GM12878 (cell line): ENCODE data around the gene ISG15. TPM values are rescaled to one million over a fixed set of nuclear protein-coding genes. Genes with fewer than 3 reads are reported as not detected.

Source experiments
- ASH2L ChIP-seq: fragments of 300-600, 200-600 bp; sonication (generic); IDR thresholded peaks from 2 replicates; pipeline ENCODE4 v1.6.1; 2017; ENCODE audit warnings: low read depth, mild to moderate bottlenecking, borderline replicate concordance
- BCL11A ChIP-seq: IDR thresholded peaks from 2 replicates; pipeline ENCODE4 v1.6.1; 2011; ENCODE audit warnings: low read depth, low read length
- BCL3 ChIP-seq: IDR thresholded peaks from 2 replicates; pipeline ENCODE4 v1.6.1; 2011; ENCODE audit warnings: borderline replicate concordance, low read depth, mild to moderate bottlenecking, moderate library complexity, low read length; ENCODE audit not compliant: insufficient read depth, poor library complexity, severe bottlenecking
- CREM ChIP-seq: IDR thresholded peaks from 2 replicates; pipeline ENCODE4 v1.6.1; 2014; ENCODE audit warnings: antibody characterized with exemption, low read depth
- EP300 ChIP-seq, 2 experiments: fragments of 150-350 bp in 1 of 2; IDR thresholded peaks; 2 replicates each; pipeline ENCODE4 v1.6.1; 2011 to 2012; ENCODE audit warnings: low read depth in 2 of 2, low read length in 2 of 2, borderline replicate concordance in 1 of 2, improper control_type of control experiment in 1 of 2, inconsistent platforms in 1 of 2; ENCODE audit not compliant: control insufficient read depth in 1 of 2
- ETV6 ChIP-seq, 2 experiments: fragments of 450-650 bp in 1 of 2; IDR thresholded peaks in 1 of 2; conservative IDR thresholded peaks in 1 of 2; 2 replicates each; pipeline ENCODE4 v1.6.1; 2014; ENCODE audit warnings: antibody characterized with exemption in 1 of 2, borderline replicate concordance in 1 of 2, low read depth in 1 of 2, mild to moderate bottlenecking in 1 of 2, moderate library complexity in 1 of 2
- NFIC ChIP-seq: IDR thresholded peaks from 2 replicates; pipeline ENCODE4 v1.6.1; 2012; ENCODE audit warnings: low read depth, mild to moderate bottlenecking, inconsistent platforms, low read length, moderate library complexity
- PML ChIP-seq: IDR thresholded peaks from 2 replicates; pipeline ENCODE4 v1.6.1; 2012; ENCODE audit warnings: low read length, inconsistent platforms
- POLR2A ChIP-seq: IDR thresholded peaks from 2 replicates; pipeline ENCODE4 v1.6.1; 2011; ENCODE audit warnings: low read depth, mild to moderate bottlenecking, low read length
- RELA ChIP-seq: fragments of 450-650 bp; IDR thresholded peaks from 2 replicates; pipeline ENCODE4 v1.8.0; 2014; ENCODE audit warnings: borderline replicate concordance; ENCODE audit not compliant: partially characterized antibody
- SMAD5 ChIP-seq: IDR thresholded peaks from 2 replicates; pipeline ENCODE4 v1.6.1; 2016; ENCODE audit warnings: antibody characterized with exemption, low read depth
- STAT1 ChIP-seq: fragments of 450-650 bp; conservative IDR thresholded peaks from 2 replicates; pipeline ENCODE4 v1.6.1; 2014; ENCODE audit warnings: antibody characterized with exemption, mild to moderate bottlenecking
- TAF1 ChIP-seq: IDR thresholded peaks from 2 replicates; pipeline ENCODE4 v1.6.1; 2011; ENCODE audit warnings: mild to moderate bottlenecking, low read depth, low read length, borderline replicate concordance
- TARDBP ChIP-seq: IDR thresholded peaks from 2 replicates; pipeline ENCODE4 v1.6.1; 2016; ENCODE audit warnings: borderline replicate concordance
- YY1 ChIP-seq: IDR thresholded peaks from 2 replicates; pipeline ENCODE4 v1.6.1; 2011; ENCODE audit warnings: low read depth, mild to moderate bottlenecking, low read length
- ZBTB33 ChIP-seq: fragments of 450-650 bp; IDR thresholded peaks from 2 replicates; pipeline ENCODE4 v1.6.1; 2017; ENCODE audit warnings: mild to moderate bottlenecking
- ZSCAN29 ChIP-seq: fragments of 450-650 bp; IDR thresholded peaks from 2 replicates; pipeline ENCODE4 v1.6.1; 2017; ENCODE audit warnings: mild to moderate bottlenecking, moderate library complexity
- polyA plus RNA-seq, 11 experiments: library from polyadenylated mRNA; depleted of rRNA in 4 of 11; unstranded in 6 of 11; stranded (reverse) in 5 of 11; fragments of >200 nt; fragmentation: Nextera tagmentation in 4 of 11; fragmentation: Illumina TruSeq in 1 of 11; extraction: Ambion mirVana in 4 of 11; extraction: Trizol in 1 of 11; gene quantifications; 1 replicate in 1 of 11; 2 replicates in 10 of 11; pipeline versions ENCODE4 v1.2.1 to v1.2.3, GENCODE V29; 2011 to 2016; ENCODE audit warnings: inconsistent platforms in 2 of 11, missing spikeins in 2 of 11, low read depth in 1 of 11
- total RNA-seq, 4 experiments: library from RNA; depleted of rRNA in 3 of 4; stranded (reverse); fragments of >200 nt in 3 of 4; fragmentation: Illumina TruSeq in 1 of 4; extraction: Trizol in 1 of 4; gene quantifications; 2 replicates each; pipeline versions ENCODE4 v1.2.1 to v1.2.3, GENCODE V29; 2013 to 2021
- TF ChIP-seq, protein P1 (sequence below): fragments of 450-650 bp; IDR thresholded peaks from 2 replicates; pipeline ENCODE4 v1.6.1; 2016; ENCODE audit warnings: mild to moderate bottlenecking, moderate library complexity, borderline replicate concordance
- TF ChIP-seq, protein P2 (sequence below): fragments of 450-650 bp; formaldehyde crosslinking; IDR thresholded peaks from 2 replicates; pipeline ENCODE4 v1.5.0; 2022; ENCODE audit warnings: mild to moderate bottlenecking, missing genetic modification characterization

The ISG15 gene
- total and polyA plus RNA-seq, 10 of the 15 experiments (the other 5 are each of a cell fraction or from before 2014, with no cell fraction given): 7.8 to 384 (median 274) TPM

DNA sequence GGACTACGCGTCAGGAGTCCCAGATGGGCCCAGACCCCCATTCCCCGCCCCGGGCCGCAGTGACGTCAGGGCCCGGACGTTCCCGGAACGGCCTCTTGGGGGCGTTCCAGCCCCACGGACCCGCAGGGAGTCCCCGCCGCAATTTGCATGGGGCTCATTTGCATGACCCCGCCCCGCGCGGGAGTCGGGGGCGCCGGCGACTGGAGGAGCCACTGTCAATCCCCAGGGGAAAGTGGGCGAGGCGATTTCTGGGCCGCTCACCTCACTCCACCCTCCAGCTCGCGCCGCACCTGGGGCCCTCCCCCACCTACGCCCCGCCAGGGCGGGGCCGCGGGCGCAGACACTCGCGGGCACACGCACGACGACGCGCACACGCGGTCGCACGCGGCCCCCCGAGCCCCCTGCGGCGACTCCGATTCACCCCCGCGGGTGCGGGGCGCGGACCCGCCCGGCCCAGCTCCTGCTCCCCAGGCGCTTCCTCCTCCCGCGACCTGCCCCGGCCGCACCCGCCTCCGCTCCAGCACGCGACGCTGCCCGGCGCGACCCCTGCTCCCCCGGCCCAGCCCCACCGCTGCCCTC lies 19.8 kb downstream of the ISG15 start (continued):
- TF ChIP-seq, protein P1, sequence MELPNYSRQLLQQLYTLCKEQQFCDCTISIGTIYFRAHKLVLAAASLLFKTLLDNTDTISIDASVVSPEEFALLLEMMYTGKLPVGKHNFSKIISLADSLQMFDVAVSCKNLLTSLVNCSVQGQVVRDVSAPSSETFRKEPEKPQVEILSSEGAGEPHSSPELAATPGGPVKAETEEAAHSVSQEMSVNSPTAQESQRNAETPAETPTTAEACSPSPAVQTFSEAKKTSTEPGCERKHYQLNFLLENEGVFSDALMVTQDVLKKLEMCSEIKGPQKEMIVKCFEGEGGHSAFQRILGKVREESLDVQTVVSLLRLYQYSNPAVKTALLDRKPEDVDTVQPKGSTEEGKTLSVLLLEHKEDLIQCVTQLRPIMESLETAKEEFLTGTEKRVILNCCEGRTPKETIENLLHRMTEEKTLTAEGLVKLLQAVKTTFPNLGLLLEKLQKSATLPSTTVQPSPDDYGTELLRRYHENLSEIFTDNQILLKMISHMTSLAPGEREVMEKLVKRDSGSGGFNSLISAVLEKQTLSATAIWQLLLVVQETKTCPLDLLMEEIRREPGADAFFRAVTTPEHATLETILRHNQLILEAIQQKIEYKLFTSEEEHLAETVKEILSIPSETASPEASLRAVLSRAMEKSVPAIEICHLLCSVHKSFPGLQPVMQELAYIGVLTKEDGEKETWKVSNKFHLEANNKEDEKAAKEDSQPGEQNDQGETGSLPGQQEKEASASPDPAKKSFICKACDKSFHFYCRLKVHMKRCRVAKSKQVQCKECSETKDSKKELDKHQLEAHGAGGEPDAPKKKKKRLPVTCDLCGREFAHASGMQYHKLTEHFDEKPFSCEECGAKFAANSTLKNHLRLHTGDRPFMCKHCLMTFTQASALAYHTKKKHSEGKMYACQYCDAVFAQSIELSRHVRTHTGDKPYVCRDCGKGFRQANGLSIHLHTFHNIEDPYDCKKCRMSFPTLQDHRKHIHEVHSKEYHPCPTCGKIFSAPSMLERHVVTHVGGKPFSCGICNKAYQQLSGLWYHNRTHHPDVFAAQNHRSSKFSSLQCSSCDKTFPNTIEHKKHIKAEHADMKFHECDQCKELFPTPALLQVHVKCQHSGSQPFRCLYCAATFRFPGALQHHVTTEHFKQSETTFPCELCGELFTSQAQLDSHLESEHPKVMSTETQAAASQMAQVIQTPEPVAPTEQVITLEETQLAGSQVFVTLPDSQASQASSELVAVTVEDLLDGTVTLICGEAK: no peak
- TF ChIP-seq TAF1 (no peak), YY1 (peak; percentile 42; the same call in 1 of the 2 replicates), SMAD5 (no peak), STAT1 (0 out of 2 replicates have a peak, but pooled peaks have one; percentile 58), ZSCAN29 (0 out of 2 replicates have a peak, but pooled peaks have one; percentile 20), ZBTB33 (no peak), POLR2A (no peak), ASH2L (no peak), TARDBP (no peak), BCL3 (no peak), CREM (peak; percentile 92), NFIC (no peak), BCL11A (0 out of 2 replicates have a peak, but pooled peaks have one; percentile 25), ETV6 (conservative IDR thresholded peaks at IDR 0.05 in 1 of 2, IDR thresholded peaks at IDR 0.05 in 1 of 2; ENCODE audit: borderline replicate concordance in 1 of 2, low read depth in 1 of 2) (no peak), RELA (peak; percentile 70), EP300 (IDR thresholded peaks at IDR 0.05; ENCODE audit: borderline replicate concordance in 1 of 2, control insufficient read depth in 1 of 2, low read depth in 2 of 2, low read length in 2 of 2) (0 out of 4 replicates have a peak, but pooled peaks of 1 of the 2 experiments have one; percentile 35), PML (no peak)
- TF ChIP-seq, protein P2, sequence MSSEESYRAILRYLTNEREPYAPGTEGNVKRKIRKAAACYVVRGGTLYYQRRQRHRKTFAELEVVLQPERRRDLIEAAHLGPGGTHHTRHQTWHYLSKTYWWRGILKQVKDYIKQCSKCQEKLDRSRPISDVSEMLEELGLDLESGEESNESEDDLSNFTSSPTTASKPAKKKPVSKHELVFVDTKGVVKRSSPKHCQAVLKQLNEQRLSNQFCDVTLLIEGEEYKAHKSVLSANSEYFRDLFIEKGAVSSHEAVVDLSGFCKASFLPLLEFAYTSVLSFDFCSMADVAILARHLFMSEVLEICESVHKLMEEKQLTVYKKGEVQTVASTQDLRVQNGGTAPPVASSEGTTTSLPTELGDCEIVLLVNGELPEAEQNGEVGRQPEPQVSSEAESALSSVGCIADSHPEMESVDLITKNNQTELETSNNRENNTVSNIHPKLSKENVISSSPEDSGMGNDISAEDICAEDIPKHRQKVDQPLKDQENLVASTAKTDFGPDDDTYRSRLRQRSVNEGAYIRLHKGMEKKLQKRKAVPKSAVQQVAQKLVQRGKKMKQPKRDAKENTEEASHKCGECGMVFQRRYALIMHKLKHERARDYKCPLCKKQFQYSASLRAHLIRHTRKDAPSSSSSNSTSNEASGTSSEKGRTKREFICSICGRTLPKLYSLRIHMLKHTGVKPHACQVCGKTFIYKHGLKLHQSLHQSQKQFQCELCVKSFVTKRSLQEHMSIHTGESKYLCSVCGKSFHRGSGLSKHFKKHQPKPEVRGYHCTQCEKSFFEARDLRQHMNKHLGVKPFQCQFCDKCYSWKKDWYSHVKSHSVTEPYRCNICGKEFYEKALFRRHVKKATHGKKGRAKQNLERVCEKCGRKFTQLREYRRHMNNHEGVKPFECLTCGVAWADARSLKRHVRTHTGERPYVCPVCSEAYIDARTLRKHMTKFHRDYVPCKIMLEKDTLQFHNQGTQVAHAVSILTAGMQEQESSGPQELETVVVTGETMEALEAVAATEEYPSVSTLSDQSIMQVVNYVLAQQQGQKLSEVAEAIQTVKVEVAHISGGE (CRISPR knock-in tag): no peak
